Neural progenitor cell (in vitro differentiated cells): Measurements from ENCODE around the gene DUS3L. TPM values are rescaled to one million over a fixed set of nuclear protein-coding genes. Genes with fewer than 3 reads are reported as not detected.
"Not testable (repeated sequence)": the region's sequence is repeated elsewhere in the genome, so short reads cannot be mapped to it uniquely, and the experiment has no call there.

Experiments
- DNase-seq: peaks from one replicate; pipeline ENCODE4 v3.0.0-alpha.2; 2016; ENCODE audit warnings: low spot score
- H2AFZ ChIP-seq: fragments of 200-600 bp; sonication (generic); replicated peaks from 2 replicates; pipeline ENCODE4 v1.6.1; 2016; ENCODE audit warnings: antibody characterized with exemption
- H3F3A ChIP-seq: fragments of 200-600 bp; sonication (generic); 2 replicates; pipeline ENCODE4 v1.6.1; 2016; ENCODE audit warnings: antibody characterized with exemption, low read depth
- H3K27ac ChIP-seq: fragments of 200-600 bp; sonication (generic); 2 replicates; pipeline ENCODE4 v1.5.1; 2016; ENCODE audit warnings: mild to moderate bottlenecking
- H3K27me3 ChIP-seq: fragments of 200-600 bp; sonication (generic); 2 replicates; pipeline ENCODE4 v1.6.1; 2016; ENCODE audit warnings: mild to moderate bottlenecking, moderate library complexity
- H3K36me3 ChIP-seq: fragments of 200-600 bp; sonication (generic); 2 replicates; pipeline ENCODE4 v1.5.1; 2016
- H3K4me1 ChIP-seq: fragments of 200-600 bp; sonication (generic); 2 replicates; pipeline ENCODE4 v1.6.1; 2016; ENCODE audit warnings: mixed run types
- H3K4me2 ChIP-seq: fragments of 200-600 bp; sonication (generic); 2 replicates; pipeline ENCODE4 v1.6.1; 2016
- H3K4me3 ChIP-seq: fragments of 200-600 bp; sonication (generic); 2 replicates; pipeline ENCODE4 v1.5.1; 2016
- H3K79me2 ChIP-seq: fragments of 200-600 bp; sonication (generic); 2 replicates; pipeline ENCODE4 v1.6.1; 2016; ENCODE audit warnings: low read depth
- H3K9ac ChIP-seq: fragments of 200-600 bp; sonication (generic); 2 replicates; pipeline ENCODE4 v1.6.1; 2016
- H3K9me3 ChIP-seq: fragments of 200-600 bp; sonication (generic); 2 replicates; pipeline ENCODE4 v1.5.1; 2016; ENCODE audit warnings: low read depth
- H4K20me1 ChIP-seq: fragments of 200-600 bp; sonication (generic); 2 replicates; pipeline ENCODE4 v1.6.1; 2016; ENCODE audit warnings: low read depth
- H3K27ac Mint-ChIP-seq: 3 replicates; pipeline ENCODE4 v1.8.0; 2021; ENCODE audit warnings: mixed read lengths
- H3K27me3 Mint-ChIP-seq: 2 replicates; pipeline ENCODE4 v1.8.0; 2022; ENCODE audit warnings: low read depth, mild to moderate bottlenecking, inconsistent platforms, moderate library complexity, mixed read lengths; ENCODE audit not compliant: insufficient read depth
- H3K36me3 Mint-ChIP-seq: 3 replicates; pipeline ENCODE4 v1.8.0; 2021; ENCODE audit warnings: mixed read lengths
- H3K4me1 Mint-ChIP-seq: 3 replicates; pipeline ENCODE4 v1.8.0; 2021; ENCODE audit warnings: mixed read lengths
- H3K4me3 Mint-ChIP-seq: 3 replicates; pipeline ENCODE4 v1.8.0; 2021; ENCODE audit warnings: mild to moderate bottlenecking, moderate library complexity, mixed read lengths
- H3K9me3 Mint-ChIP-seq: 3 replicates; pipeline ENCODE4 v1.8.0; 2020; ENCODE audit warnings: mixed read lengths
- CTCF ChIP-seq: fragments of 200-600 bp; sonication (generic); IDR thresholded peaks from 2 replicates; pipeline ENCODE4 v1.5.1; 2017; ENCODE audit warnings: antibody characterized with exemption, mild to moderate bottlenecking
- EZH2 ChIP-seq: fragments of 200-600 bp; sonication (generic); IDR thresholded peaks from 2 replicates; pipeline ENCODE4 v1.6.1; 2017; ENCODE audit warnings: antibody characterized with exemption, mild to moderate bottlenecking, moderate library complexity
- EZH2phosphoT487 ChIP-seq: fragments of 200-600 bp; sonication (generic); IDR thresholded peaks from 2 replicates; pipeline ENCODE4 v1.6.1; 2017; ENCODE audit warnings: antibody characterized with exemption
- total RNA-seq: library from RNA; depleted of rRNA; stranded (reverse); fragments of >200 nt; gene quantifications from 2 replicates; pipeline ENCODE4 v1.2.3, GENCODE V29; 2015; ENCODE audit warnings: low replicate concordance

DUS3L gene
- total RNA-seq, 1 donor from 2014 or later: 20.7 TPM

GRCh38 chr19:5782945-5783919 is 7.7 kb downstream of the DUS3L start:
- Histone ChIP-seq H3K36me3 (no peaks in the 10 kb centered on the region), H3K9me3 (no peaks in the 10 kb centered on the region), H3K4me2 (no peak overlapping the region), H3K4me3 (no peak overlapping the region), H3K4me1 (no peaks in the 10 kb centered on the region), H3K27me3 (no peaks in the 10 kb centered on the region), H2AFZ (no peak overlapping the region), H3K9ac (no peak overlapping the region), H3F3A (no peaks in the 10 kb centered on the region), H3K27ac (no peak overlapping the region), H3K79me2 (no peaks in the 10 kb centered on the region), H4K20me1 (no peaks in the 10 kb centered on the region)
- H3K27ac Mint-ChIP-seq: no peak overlapping the region
- no peaks in the 10 kb centered on the region for H3K4me1 Mint-ChIP-seq
- no peaks in the 10 kb centered on the region for H3K9me3 Mint-ChIP-seq
- peaks cover 9% of the 10 kb centered on the region for H3K27me3 Mint-ChIP-seq
- H3K4me3 Mint-ChIP-seq: no peak overlapping the region
- DNase-seq: no peak
- TF ChIP-seq EZH2phosphoT487: no peak
- no peak for TF ChIP-seq EZH2
- TF ChIP-seq CTCF: no peak
- H3K36me3 Mint-ChIP-seq: peaks cover 7% of the 10 kb centered on the region

DNA sequence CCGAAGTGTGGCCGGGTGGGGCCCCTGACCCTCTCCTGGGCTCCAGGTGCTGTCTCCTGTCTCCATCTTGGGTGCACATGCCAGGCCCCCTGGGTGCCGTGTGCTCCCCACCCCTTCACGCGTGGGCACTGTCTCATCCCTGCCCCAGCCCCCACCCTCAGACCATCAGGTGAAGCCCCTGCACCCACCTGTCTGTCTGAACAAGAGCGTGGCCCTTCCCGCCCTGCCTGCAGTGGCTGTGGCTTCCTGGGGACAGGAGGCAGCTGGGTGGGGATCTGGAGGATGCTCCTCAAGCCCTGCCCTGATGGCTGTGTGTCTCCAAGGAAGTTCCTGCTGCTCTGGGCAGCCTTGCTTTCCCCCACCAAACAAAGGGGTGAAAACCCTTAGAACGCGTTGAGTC is 8.6 kb downstream of the DUS3L start:
- Histone ChIP-seq H3K4me2 (no peak overlapping the region), H3K27me3 (no peaks in the 10 kb centered on the region), H3K27ac (no peak overlapping the region), H3F3A (no peaks in the 10 kb centered on the region), H3K4me1 (no peaks in the 10 kb centered on the region), H3K9me3 (no peaks in the 10 kb centered on the region), H4K20me1 (no peaks in the 10 kb centered on the region), H3K79me2 (no peaks in the 10 kb centered on the region), H2AFZ (no peak overlapping the region), H3K4me3 (no peak overlapping the region), H3K36me3 (no peaks in the 10 kb centered on the region), H3K9ac (no peak overlapping the region)
- Mint-ChIP-seq H3K27me3 (peaks cover 9% of the 10 kb centered on the region), H3K4me1 (no peaks in the 10 kb centered on the region), H3K4me3 (no peak overlapping the region), H3K36me3 (peaks cover 5% of the 10 kb centered on the region), H3K9me3 (no peaks in the 10 kb centered on the region), H3K27ac (no peak overlapping the region)
- TF ChIP-seq EZH2phosphoT487 (no peak), CTCF (no peak), EZH2 (no peak)
- DNase-seq: no peak

DNA sequence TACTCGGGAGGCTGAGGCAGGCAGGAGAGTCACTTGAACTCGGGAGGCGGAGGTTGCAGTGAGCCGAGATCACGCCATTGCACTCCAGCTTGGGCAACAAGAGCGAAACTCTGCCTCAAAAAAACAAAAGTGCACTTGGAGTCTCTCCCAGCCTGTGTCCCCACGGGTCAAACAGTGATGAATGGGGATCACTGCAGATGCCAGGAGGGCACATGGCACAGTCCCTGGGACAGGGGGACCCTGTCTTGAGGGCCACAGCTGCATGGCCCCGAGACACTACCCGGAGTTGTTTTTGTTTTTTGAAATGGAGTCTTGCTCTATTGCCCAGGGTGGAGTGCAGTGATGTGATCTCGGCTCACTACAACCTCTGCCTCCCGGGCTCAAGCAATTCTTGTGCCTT is 10.0 kb downstream of the DUS3L start:
- H3K27me3 ChIP-seq, H3K4me1 Mint-ChIP-seq, H3K36me3 ChIP-seq, H3K9me3 Mint-ChIP-seq, H3K9me3 ChIP-seq, H3K36me3 Mint-ChIP-seq, DNase-seq, H4K20me1 ChIP-seq, H3K27ac ChIP-seq, H3K4me3 Mint-ChIP-seq, H3K27me3 Mint-ChIP-seq, H3K27ac Mint-ChIP-seq, H3K9ac ChIP-seq, H3K4me2 ChIP-seq, H3K4me3 ChIP-seq, H3K4me1 ChIP-seq, H2AFZ ChIP-seq, H3F3A ChIP-seq, H3K79me2 ChIP-seq: not testable (repeated sequence)

- Mint-ChIP-seq H3K4me1 (no peaks in the 10 kb centered on the region), H3K4me3 (no peak overlapping the region), H3K9me3 (no peaks in the 10 kb centered on the region), H3K27me3 (no peaks in the 10 kb centered on the region), H3K36me3 (no peaks in the 10 kb centered on the region), H3K27ac (no peak overlapping the region)
- no peak for DNase-seq
- Histone ChIP-seq H3K9ac (no peak overlapping the region), H3F3A (no peaks in the 10 kb centered on the region), H3K4me1 (no peaks in the 10 kb centered on the region), H3K9me3 (no peaks in the 10 kb centered on the region), H3K27ac (no peak overlapping the region), H2AFZ (no peak overlapping the region), H3K79me2 (no peaks in the 10 kb centered on the region), H3K4me2 (no peak overlapping the region), H3K27me3 (no peaks in the 10 kb centered on the region), H3K4me3 (no peak overlapping the region), H3K36me3 (no peaks in the 10 kb centered on the region), H4K20me1 (no peaks in the 10 kb centered on the region)
- TF ChIP-seq CTCF: no peak
- TF ChIP-seq EZH2phosphoT487: no peak
- TF ChIP-seq EZH2: no peak
Observed at GRCh38 chr19:5778402-5778801, 12.6 kb downstream of the DUS3L start.
